WTC11 (cell line): ENCODE measurements around the gene PBRM1. TPM values are rescaled to one million over a fixed set of nuclear protein-coding genes. Genes with fewer than 3 reads are reported as not detected.
A peak's percentile ranks its signal among the peaks of the same experiment; 100 is the strongest.

Source experiments
- ATF1 ChIP-seq: sonication (generic); formaldehyde crosslinking; IDR thresholded peaks from 2 replicates; pipeline ENCODE4 v1.8.1; 2023; ENCODE audit warnings: mild to moderate bottlenecking, moderate library complexity, missing genetic modification reagents
- ATF3 ChIP-seq: sonication (generic); formaldehyde crosslinking; conservative IDR thresholded peaks from 2 replicates; pipeline ENCODE4 v1.8.1; 2022; ENCODE audit warnings: mild to moderate bottlenecking, missing genetic modification reagents
- E2F4 ChIP-seq: sonication (generic); formaldehyde crosslinking; IDR thresholded peaks from 2 replicates; pipeline ENCODE4 v1.8.1; 2022; ENCODE audit warnings: low read depth, mild to moderate bottlenecking, moderate library complexity, missing genetic modification reagents, borderline replicate concordance
- EMX1 ChIP-seq: fragments of 250-450 bp; sonication (Bioruptor Pico); IDR thresholded peaks from 2 replicates; pipeline ENCODE4 v1.8.0; 2021; ENCODE audit warnings: mild to moderate bottlenecking
- ETV6 ChIP-seq: sonication (generic); formaldehyde crosslinking; IDR thresholded peaks from 2 replicates; pipeline ENCODE4 v1.8.1; 2022; ENCODE audit warnings: mild to moderate bottlenecking, missing genetic modification reagents
- FOXP1 ChIP-seq: sonication (generic); formaldehyde crosslinking; IDR thresholded peaks from 2 replicates; pipeline ENCODE4 v1.8.0; 2022; ENCODE audit warnings: missing genetic modification reagents, mild to moderate bottlenecking, moderate library complexity, borderline replicate concordance
- FOXP4 ChIP-seq: sonication (generic); formaldehyde crosslinking; IDR thresholded peaks from 2 replicates; pipeline ENCODE4 v1.8.0; 2022; ENCODE audit warnings: mild to moderate bottlenecking, missing genetic modification reagents
- HMGXB4 ChIP-seq: sonication (generic); formaldehyde crosslinking; IDR thresholded peaks from 2 replicates; pipeline ENCODE4 v1.8.1; 2023; ENCODE audit warnings: mild to moderate bottlenecking, moderate library complexity, missing genetic modification reagents
- IRF2 ChIP-seq: sonication (generic); formaldehyde crosslinking; IDR thresholded peaks from 2 replicates; pipeline ENCODE4 v1.8.0; 2022; ENCODE audit warnings: low read depth, missing genetic modification reagents, borderline replicate concordance
- MXD4 ChIP-seq: fragments of 250-450 bp; sonication (Bioruptor Pico); IDR thresholded peaks from 2 replicates; pipeline ENCODE4 v1.8.0; 2021; ENCODE audit warnings: mild to moderate bottlenecking, moderate library complexity, borderline replicate concordance
- NFATC4 ChIP-seq: fragments of 250-450 bp; sonication (Bioruptor Pico); IDR thresholded peaks from 2 replicates; pipeline ENCODE4 v1.9.0; 2021; ENCODE audit warnings: mild to moderate bottlenecking
- NR2C2 ChIP-seq: sonication (generic); formaldehyde crosslinking; IDR thresholded peaks from 2 replicates; pipeline ENCODE4 v1.8.0; 2022; ENCODE audit warnings: mild to moderate bottlenecking, missing genetic modification reagents
- PRDM15 ChIP-seq: sonication (generic); formaldehyde crosslinking; IDR thresholded peaks from 2 replicates; pipeline ENCODE4 v1.8.0; 2022; ENCODE audit warnings: missing genetic modification reagents
- TEAD4 ChIP-seq: sonication (generic); formaldehyde crosslinking; IDR thresholded peaks from 2 replicates; pipeline ENCODE4 v1.8.0; 2022; ENCODE audit warnings: mild to moderate bottlenecking, missing genetic modification reagents
- TP53 ChIP-seq: sonication (generic); formaldehyde crosslinking; IDR thresholded peaks from 2 replicates; pipeline ENCODE4 v1.8.1; 2023; ENCODE audit warnings: mild to moderate bottlenecking, missing genetic modification reagents
- USF1 ChIP-seq: sonication (generic); formaldehyde crosslinking; IDR thresholded peaks from 2 replicates; pipeline ENCODE4 v1.8.0; 2022; ENCODE audit warnings: mild to moderate bottlenecking, missing genetic modification reagents
- ZBTB43 ChIP-seq: sonication (generic); formaldehyde crosslinking; IDR thresholded peaks from 2 replicates; pipeline ENCODE4 v1.8.1; 2023; ENCODE audit warnings: mild to moderate bottlenecking, missing genetic modification reagents
- ZNF121 ChIP-seq: sonication (generic); formaldehyde crosslinking; IDR thresholded peaks from 2 replicates; pipeline ENCODE4 v1.8.0; 2023; ENCODE audit warnings: missing genetic modification reagents
- ZNF263 ChIP-seq: sonication (generic); formaldehyde crosslinking; IDR thresholded peaks from 2 replicates; pipeline ENCODE4 v1.8.1; 2022; ENCODE audit warnings: low read depth, mild to moderate bottlenecking, moderate library complexity, missing genetic modification reagents
- ZNF281 ChIP-seq: sonication (generic); formaldehyde crosslinking; IDR thresholded peaks from 2 replicates; pipeline ENCODE4 v1.8.0; 2023; ENCODE audit warnings: mild to moderate bottlenecking, missing genetic modification reagents
- ZNF425 ChIP-seq: fragments of 250-450 bp; sonication (Bioruptor Pico); conservative IDR thresholded peaks from 2 replicates; pipeline ENCODE4 v1.9.0; 2021; ENCODE audit warnings: mild to moderate bottlenecking
- total RNA-seq: library from RNA; stranded (reverse); gene quantifications from 3 replicates; pipeline ENCODE4 v1.2.3, GENCODE V29; 2021

PBRM1 gene
- total RNA-seq, 1 experiment from 2014 or later: 48.8 TPM

- TF ChIP-seq ZNF281 (CRISPR knock-in tag) (peak; percentile 75; the same call in 1 of the 2 replicates), IRF2 (CRISPR knock-in tag) (no peak), E2F4 (CRISPR knock-in tag) (peak; percentile 48; the same call in 1 of the 2 replicates), NFATC4 (CRISPR knock-in tag) (no peak), EMX1 (0 out of 2 replicates have a peak, but pooled peaks have one; percentile 47), HMGXB4 (CRISPR knock-in tag) (peak; percentile 80), FOXP4 (CRISPR knock-in tag) (peak; percentile 87), ZNF263 (CRISPR knock-in tag) (peak; percentile 64), TEAD4 (0 out of 2 replicates have a peak, but pooled peaks have one; percentile 45), FOXP1 (CRISPR knock-in tag) (peak; percentile 83), ZNF425 (no peak), ZNF121 (CRISPR knock-in tag) (0 out of 2 replicates have a peak, but pooled peaks have one; percentile 1), ATF1 (CRISPR knock-in tag) (no peak), NR2C2 (CRISPR knock-in tag) (no peak), ETV6 (CRISPR knock-in tag) (peak; percentile 97), ZBTB43 (CRISPR knock-in tag) (peak; percentile 76; the same call in 1 of the 2 replicates), PRDM15 (CRISPR knock-in tag) (peak; percentile 27; the same call in 1 of the 2 replicates), USF1 (CRISPR knock-in tag) (peak; percentile 94), MXD4 (CRISPR knock-in tag) (no peak), TP53 (CRISPR knock-in tag) (peak; percentile 94), ATF3 (CRISPR knock-in tag) (no peak)
Measured at GRCh38 chr3:52536369-52537164, 149.1 kb downstream of the PBRM1 start, which contains the start of gene UQCC5 (continued).
